Lower leg skin (tissue), 4 donors: ENCODE data around the gene DLG2. TPM values are rescaled to one million over a fixed set of nuclear protein-coding genes. Genes with fewer than 3 reads are reported as not detected.

ENCODE experiments used
- DNase-seq, 2 donors: peaks; one replicate each; pipeline ENCODE4 v3.0.0-alpha.2; 2019; ENCODE audit warnings: low spot score in 2 of 2
- H3K4me3 ChIP-seq: fragments of 200-600 bp; sonication (generic); 2 replicates; pipeline ENCODE4 v1.5.1; 2017; ENCODE audit warnings: mild to moderate bottlenecking, low read depth; ENCODE audit not compliant: poor library complexity, severe bottlenecking
- CTCF ChIP-seq, 3 donors: fragments of 450-650 bp; IDR thresholded peaks; one replicate each; pipeline ENCODE4 v1.5.1; 2016; ENCODE audit warnings: antibody characterized with exemption in 3 of 3, mild to moderate bottlenecking in 3 of 3, moderate library complexity in 2 of 3
- POLR2A ChIP-seq, 2 donors: fragments of 450-650 bp; IDR thresholded peaks; one replicate each; pipeline ENCODE4 v1.6.1; 2016 to 2017; ENCODE audit warnings: antibody characterized with exemption in 2 of 2, mild to moderate bottlenecking in 1 of 2, moderate library complexity in 1 of 2
- WGBS, 2 donors: methylation state at CpG; one replicate each; pipeline ENCODE4 v1.1.5; 2018; 5-methylcytosine and 5-hydroxymethylcytosine counted together
- intact Hi-C: fragments of 100-400 bp; cut with DNase I; formaldehyde crosslinking; loops from one replicate; pipeline ENCODE4 v1.15.0; 2023; ENCODE audit warnings: low total_unique reads
- total RNA-seq, 4 donors: library from RNA; depleted of rRNA; stranded (reverse); fragments of >200 nt; gene quantifications; one replicate each; pipeline ENCODE4 v1.1.0, GENCODE V29; 2016

The DLG2 gene
- total RNA-seq, 4 donors from 2014 or later: 37.6 to 68.3 (median 46.0) TPM

GRCh38 chr11:85105868-85106267, 521.3 kb downstream of the DLG2 start:
- intact Hi-C loops: no loop called here
- DNase-seq: no peak
- TF ChIP-seq CTCF (IDR thresholded peaks at IDR 0.05) (no peak), POLR2A (IDR thresholded peaks at IDR 0.05) (no peak)
- H3K4me3 ChIP-seq: no peak overlapping the region

- no peak overlapping the region for H3K4me3 ChIP-seq
- DNase-seq: no peak
- intact Hi-C loops: no loop called here
- 88% methylated on average over 3 of the region's 3 CpGs for WGBS, 2 donors
- TF ChIP-seq CTCF (IDR thresholded peaks at IDR 0.05) (no peak), POLR2A (IDR thresholded peaks at IDR 0.05) (no peak)
Measured at GRCh38 chr11:85099522-85099921, 527.6 kb downstream of the DLG2 start.

GRCh38 chr11:85098996-85099395, 528.1 kb downstream of the DLG2 start:
- no peak for TF ChIP-seq CTCF (IDR thresholded peaks at IDR 0.05)
- TF ChIP-seq POLR2A (IDR thresholded peaks at IDR 0.05): no peak
- intact Hi-C loops: no loop called here
- H3K4me3 ChIP-seq: no peak overlapping the region
- WGBS, 2 donors: 42 to 43% methylated on average over 4 of the region's 4 CpGs
- no peak for DNase-seq

GRCh38 chr11:85096939-85097338, 530.2 kb downstream of the DLG2 start:
- WGBS, 2 donors: 88 to 90% methylated on average over 6 of the region's 6 CpGs
- no peak overlapping the region for H3K4me3 ChIP-seq
- no peak for DNase-seq
- intact Hi-C loops: no loop called here
- TF ChIP-seq POLR2A (IDR thresholded peaks at IDR 0.05): no peak
- TF ChIP-seq CTCF (IDR thresholded peaks at IDR 0.05): no peak

- no peak overlapping the region for H3K4me3 ChIP-seq
- TF ChIP-seq CTCF (IDR thresholded peaks at IDR 0.05) (no peak), POLR2A (IDR thresholded peaks at IDR 0.05) (no peak)
- DNase-seq: no peak
- intact Hi-C loops: no loop called here
Measured at GRCh38 chr11:85095239-85095638, 531.9 kb downstream of the DLG2 start.

- WGBS, 2 donors: 86 to 95% methylated on average over 1 of the region's 1 CpG
- intact Hi-C loops: loop anchor here (5.0 kb wide), 1 partner anchor 1427 kb away; no protein-coding TSS in a partner anchor
- TF ChIP-seq POLR2A (IDR thresholded peaks at IDR 0.05) (no peak), CTCF (IDR thresholded peaks at IDR 0.05) (no peak)
- DNase-seq: no peak
- H3K4me3 ChIP-seq: no peak overlapping the region
Measured at GRCh38 chr11:85094795-85095194, 532.3 kb downstream of the DLG2 start.
